T-cell (primary cell): ENCODE results near the gene AKAP8. TPM values are rescaled to one million over a fixed set of nuclear protein-coding genes. Genes with fewer than 3 reads are reported as not detected.
"Not testable (repeated sequence)": the region's sequence is repeated elsewhere in the genome, so short reads cannot be mapped to it uniquely, and the experiment has no call there.

Experiments used
- ATAC-seq, 4 experiments: fragments of 200-7000 bp in 3 of 4; fragments of 150-1000 bp in 1 of 4; cut with Tn5 transposase; replicated peaks in 1 of 4; 1 replicate in 3 of 4; 2 replicates in 1 of 4; pipeline ENCODE4 v1.10.0; 2021; ENCODE audit warnings: moderate library complexity in 3 of 4, mild to moderate bottlenecking in 2 of 4, moderate number of reproducible peaks in 1 of 4
- CTCF ChIA-PET, 2 donors: fragments of 300-600 bp; sonication (Branson Sonifier 250); formaldehyde crosslinking; loops; one replicate each; lab custom pipeline; 2022; ENCODE audit warnings: antibody characterized with exemption in 2 of 2; lab: Charles Lee
- POLR2A ChIA-PET, 2 donors: fragments of 300-600 bp; sonication (Branson Sonifier 250); formaldehyde crosslinking; loops; one replicate each; lab custom pipeline; 2022; ENCODE audit warnings: antibody characterized with exemption in 2 of 2; lab: Charles Lee
- DNase-seq, 35 experiments: peaks; one replicate each; pipeline versions ENCODE4 v3.0.0 to v3.0.0-alpha.2; 2013 to 2023
- H3K27ac ChIP-seq: one replicate; pipeline ENCODE4 v1.5.1; 2013; ENCODE audit warnings: low read length
- H3K27me3 ChIP-seq, 2 experiments: replicated peaks in 1 of 2; 1 replicate in 1 of 2; 2 replicates in 1 of 2; pipeline versions ENCODE4 v1.6.1 to v1.7.0; 2013; ENCODE audit warnings: low read length in 1 of 2, mixed read lengths in 1 of 2; ENCODE audit not compliant: control insufficient read depth in 2 of 2, insufficient read depth in 2 of 2; ENCODE audit errors: extremely low read depth in 1 of 2
- H3K36me3 ChIP-seq, 2 donors: 1 replicate in 1 of 2; 2 replicates in 1 of 2; pipeline versions ENCODE4 v1.6.1 to v1.7.0; 2013; ENCODE audit warnings: low read length in 1 of 2; ENCODE audit not compliant: control insufficient read depth in 2 of 2, insufficient read depth in 1 of 2; ENCODE audit errors: extremely low read depth in 1 of 2
- H3K4me1 ChIP-seq, 2 experiments: 1 replicate in 1 of 2; 2 replicates in 1 of 2; pipeline versions ENCODE4 v1.6.1 to v1.7.0; 2013; ENCODE audit warnings: low read length in 2 of 2, mixed read lengths in 1 of 2; ENCODE audit not compliant: insufficient read depth in 2 of 2, control insufficient read depth in 1 of 2; ENCODE audit errors: extremely low read depth in 1 of 2
- H3K4me3 ChIP-seq, 2 donors: 1 replicate in 1 of 2; 2 replicates in 1 of 2; pipeline versions ENCODE4 v1.5.1 to v1.7.0; 2013; ENCODE audit warnings: mild to moderate bottlenecking in 2 of 2, low read length in 1 of 2, moderate library complexity in 1 of 2; ENCODE audit not compliant: control insufficient read depth in 1 of 2; ENCODE audit errors: extremely low read depth in 1 of 2
- H3K9me3 ChIP-seq: 2 replicates; pipeline ENCODE4 v1.7.0; 2013
- H3K27ac Mint-ChIP-seq, 2 donors: one replicate each; pipeline ENCODE4 v1.8.0; 2020 to 2021; ENCODE audit warnings: mild to moderate bottlenecking in 2 of 2, mixed read lengths in 2 of 2
- H3K27me3 Mint-ChIP-seq, 2 donors: one replicate each; pipeline ENCODE4 v1.8.0; 2021 to 2022; ENCODE audit warnings: mixed read lengths in 2 of 2
- H3K36me3 Mint-ChIP-seq: one replicate; pipeline ENCODE4 v1.8.0; 2021; ENCODE audit warnings: mixed read lengths
- H3K4me1 Mint-ChIP-seq, 3 donors: one replicate each; pipeline ENCODE4 v1.8.0; 2020 to 2022; ENCODE audit warnings: mixed read lengths in 3 of 3, mild to moderate bottlenecking in 1 of 3
- H3K4me3 Mint-ChIP-seq, 3 donors: one replicate each; pipeline ENCODE4 v1.8.0; 2020 to 2022; ENCODE audit warnings: mild to moderate bottlenecking in 3 of 3, mixed read lengths in 3 of 3, moderate library complexity in 3 of 3
- H3K9me3 Mint-ChIP-seq, 3 donors: one replicate each; pipeline ENCODE4 v1.8.0; 2020 to 2022; ENCODE audit warnings: mixed read lengths in 3 of 3
- WGBS: methylation state at CpG from one replicate; pipeline ENCODE4 v1.1.5; 2013; ENCODE audit warnings: missing lambda C conversion rate; ENCODE audit not compliant: insufficient coverage; 5-methylcytosine and 5-hydroxymethylcytosine counted together
- total RNA-seq, 35 experiments: library from RNA in 6 of 35; stranded (reverse) in 6 of 35; fragments of 120-200 nt in 1 of 35; gene quantifications; one replicate each; pipeline versions ENCODE4 v1.2.1 to v1.2.4 and lab custom pipeline; 2013 to 2026

The AKAP8 gene
- total RNA-seq, 5 donors from 2014 or later (not counting 1 experiment from before 2014, with no cell fraction given): 75.8 to 90.3 (median 86.7) TPM

GRCh38 chr19:15340086-15340485 is 39.5 kb downstream of the AKAP8 start:
- POLR2A ChIA-PET: interaction anchor here (0.6 kb wide), 3 partner anchors 12 to 65 kb away, joined by 3 to 6 read pairs (median 4); no protein-coding TSS in a partner anchor
- H3K36me3 ChIP-seq: peaks cover 0 to 4% of the 10 kb centered on the region in 2 donors
- no peak for DNase-seq

DNA sequence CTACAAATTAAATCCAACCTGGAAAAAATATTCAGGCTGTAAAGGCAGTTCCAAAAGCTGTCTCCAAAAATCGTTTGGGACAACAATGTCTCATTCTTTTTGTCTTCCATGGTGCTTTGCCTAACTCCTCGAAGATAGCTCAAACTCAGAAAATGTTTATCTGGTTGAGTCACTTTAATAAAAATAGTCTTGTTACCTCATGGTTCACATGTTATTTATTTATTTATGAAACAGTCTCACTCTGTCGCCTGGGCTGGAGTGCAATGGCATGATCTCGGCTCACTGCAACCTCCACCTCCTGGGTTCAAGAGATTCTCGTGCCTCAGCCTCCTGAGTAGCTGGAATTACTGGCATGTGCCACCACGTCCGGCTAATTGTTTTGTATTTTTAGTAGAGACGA is 42.4 kb downstream of the AKAP8 start:
- POLR2A ChIA-PET: interaction anchor here in 1 of 2 donors (0.6 kb wide), 1 partner anchor 49 kb away, joined by 3 read pairs; no protein-coding TSS in a partner anchor
- H3K9me3 Mint-ChIP-seq: no peaks in the 10 kb centered on the region

More at GRCh38 chr19:15340086-15340485, 39.5 kb downstream of the AKAP8 start:
- Mint-ChIP-seq H3K9me3 (no peaks in the 10 kb centered on the region), H3K27ac (no peak overlapping the region), H3K36me3 (no peaks in the 10 kb centered on the region), H3K4me3 (no peak overlapping the region), H3K4me1 (peaks cover 0 to 2% (median 0%) of the 10 kb centered on the region in 3 donors), H3K27me3 (no peaks in the 10 kb centered on the region)
- WGBS: 100% methylated on average over 2 of the region's 4 CpGs
- Histone ChIP-seq H3K27ac (no peak overlapping the region), H3K9me3 (no peaks in the 10 kb centered on the region), H3K27me3 (no peaks in the 10 kb centered on the region), H3K4me3 (no peak overlapping the region), H3K4me1 (no peaks in the 10 kb centered on the region)
- CTCF ChIA-PET: interaction anchor here in 1 of 2 donors (0.6 kb wide), 1 partner anchor 150 kb away, joined by 3 read pairs; no protein-coding TSS in a partner anchor
- ATAC-seq: no peak

DNA sequence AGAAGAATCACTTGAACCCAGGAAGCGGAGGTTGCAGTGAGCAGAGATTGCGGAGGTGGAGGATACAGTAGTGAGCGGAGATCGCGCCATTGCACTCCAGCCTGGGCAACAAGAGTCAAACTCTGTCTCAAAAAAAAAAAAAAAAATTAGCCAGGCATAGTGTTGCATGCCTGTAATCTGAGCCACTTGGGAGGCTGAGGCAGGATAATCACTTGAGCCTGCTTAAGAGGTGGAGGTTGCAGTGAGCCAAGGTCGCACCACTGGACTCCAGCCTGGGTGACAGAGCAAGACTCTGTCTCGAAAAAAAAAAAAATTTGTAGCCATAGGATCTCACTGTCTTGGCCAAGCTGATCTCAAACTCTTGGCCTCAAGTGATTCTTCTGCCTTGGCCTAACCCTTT is 43.6 kb downstream of the AKAP8 start:
- H3K36me3 Mint-ChIP-seq, H3K9me3 Mint-ChIP-seq, H3K27ac ChIP-seq, H3K4me3 Mint-ChIP-seq, ATAC-seq, CTCF ChIA-PET, H3K9me3 ChIP-seq, DNase-seq, H3K27me3 Mint-ChIP-seq, H3K4me3 ChIP-seq, H3K36me3 ChIP-seq, H3K27ac Mint-ChIP-seq, H3K27me3 ChIP-seq: not testable (repeated sequence)
- H3K4me1 Mint-ChIP-seq: peaks cover 7 to 12% (median 8%) of the 10 kb centered on the region in 3 donors
- POLR2A ChIA-PET: interaction anchor here in 1 of 2 donors (0.5 kb wide), 1 partner anchor 1130 kb away, joined by 4 read pairs; no protein-coding TSS in a partner anchor
- WGBS: 88% methylated on average over 5 of the region's 7 CpGs
- H3K4me1 ChIP-seq: peaks cover 4 to 18% of the 10 kb centered on the region in 2 experiments

More for the DNA sequence above, 42.4 kb downstream of the AKAP8 start:
- H3K4me3 ChIP-seq: no peak overlapping the region
- no peaks in the 10 kb centered on the region for H3K27me3 ChIP-seq
- no peaks in the 10 kb centered on the region for H3K9me3 ChIP-seq
- WGBS: 94% methylated on average over 3 of the region's 8 CpGs
- no peaks in the 10 kb centered on the region for H3K36me3 ChIP-seq
- peaks cover 6 to 10% (median 8%) of the 10 kb centered on the region in 3 donors for H3K4me1 Mint-ChIP-seq
- peaks cover 4 to 16% of the 10 kb centered on the region in 2 experiments for H3K4me1 ChIP-seq
- CTCF ChIA-PET: no interaction called here
- no peaks in the 10 kb centered on the region for H3K27me3 Mint-ChIP-seq
- H3K4me3 Mint-ChIP-seq: no peak overlapping the region
- no peak for ATAC-seq
- H3K27ac Mint-ChIP-seq: no peak overlapping the region
- no peak for DNase-seq
- no peak overlapping the region for H3K27ac ChIP-seq
- H3K36me3 Mint-ChIP-seq: no peaks in the 10 kb centered on the region

DNA sequence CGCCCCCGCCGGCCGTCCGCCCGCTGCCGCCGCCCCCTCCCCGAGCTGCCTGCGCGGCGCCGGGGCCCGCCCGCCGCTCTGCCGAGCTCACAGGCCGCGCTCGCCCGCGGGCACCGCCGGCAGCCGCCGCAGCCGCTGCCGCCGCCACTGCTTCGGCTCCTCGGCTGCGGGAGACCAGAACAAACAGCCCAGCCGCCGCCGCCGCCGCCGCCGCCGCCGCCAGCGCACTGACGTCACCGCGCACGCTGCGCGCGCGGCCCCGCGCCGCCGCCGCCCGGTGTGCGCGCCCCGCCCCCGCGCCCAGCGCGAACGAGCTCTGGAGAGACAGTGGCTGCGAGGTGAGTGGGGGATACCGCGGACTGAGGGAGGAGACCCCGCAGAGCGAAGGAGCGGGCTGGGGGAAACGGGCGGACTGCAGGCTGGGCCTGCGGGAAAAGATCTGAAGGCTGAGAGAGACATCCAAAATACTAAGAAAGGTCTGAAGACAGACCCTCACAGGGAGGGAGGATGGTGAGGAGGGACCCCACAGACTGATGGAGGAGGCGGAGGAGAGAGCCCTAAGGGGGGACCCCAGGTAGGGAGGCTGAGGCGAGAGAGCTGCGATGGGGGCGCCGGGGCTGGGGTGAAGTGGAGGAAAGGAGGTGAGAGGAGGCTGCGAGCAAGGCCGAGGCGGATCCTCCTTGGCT is 47.1 kb downstream of the AKAP8 start, which contains the start of gene BRD4:
TSS of gene BRD4 (minus strand) at position 229 of the 686 bp plus-strand sequence. CDS start 59,440 bp downstream, outside the sequence.
- DNase-seq (peak; percentile 48 to 90 (median 68)), ATAC-seq (peak; percentile 68 to 75 (median 69))
- Histone ChIP-seq H3K27ac (peak within 1 kb of the TSS; percentile 63), H3K4me3 (peak within 1 kb of the TSS; percentile 80 to 82), H3K9me3 (no peaks in the 10 kb centered on the region), H3K27me3 (no peaks in the 10 kb centered on the region), H3K4me1 (peaks cover 17 to 47% of the 10 kb centered on the region in 2 experiments), H3K36me3 (no peaks in the 10 kb centered on the region)
- peak within 1 kb of the TSS; percentile 91 to 94 (median 92) for H3K4me3 Mint-ChIP-seq
- CTCF ChIA-PET: interaction anchor here in 1 of 2 donors (0.6 to 1.6 kb wide), 3 partner anchors 37 to 223 kb away, joined by 3 to 4 read pairs (median 4); partner anchors contain the start of gene AKAP8L
- H3K4me1 Mint-ChIP-seq: peaks cover 42 to 47% (median 42%) of the 10 kb centered on the region in 3 donors
- under 1% methylated on average over 75 of the region's 81 CpGs for WGBS
- peaks cover 3% of the 10 kb centered on the region for H3K36me3 Mint-ChIP-seq
- no peaks in the 10 kb centered on the region for H3K27me3 Mint-ChIP-seq
- POLR2A ChIA-PET: interaction anchor here (0.6 to 0.7 kb wide), 2 partner anchors 36 to 50 kb away, joined by 3 to 5 read pairs; no protein-coding TSS in a partner anchor
- no peaks in the 10 kb centered on the region for H3K9me3 Mint-ChIP-seq
- H3K27ac Mint-ChIP-seq: peak within 1 kb of the TSS; percentile 90 to 91

DNA sequence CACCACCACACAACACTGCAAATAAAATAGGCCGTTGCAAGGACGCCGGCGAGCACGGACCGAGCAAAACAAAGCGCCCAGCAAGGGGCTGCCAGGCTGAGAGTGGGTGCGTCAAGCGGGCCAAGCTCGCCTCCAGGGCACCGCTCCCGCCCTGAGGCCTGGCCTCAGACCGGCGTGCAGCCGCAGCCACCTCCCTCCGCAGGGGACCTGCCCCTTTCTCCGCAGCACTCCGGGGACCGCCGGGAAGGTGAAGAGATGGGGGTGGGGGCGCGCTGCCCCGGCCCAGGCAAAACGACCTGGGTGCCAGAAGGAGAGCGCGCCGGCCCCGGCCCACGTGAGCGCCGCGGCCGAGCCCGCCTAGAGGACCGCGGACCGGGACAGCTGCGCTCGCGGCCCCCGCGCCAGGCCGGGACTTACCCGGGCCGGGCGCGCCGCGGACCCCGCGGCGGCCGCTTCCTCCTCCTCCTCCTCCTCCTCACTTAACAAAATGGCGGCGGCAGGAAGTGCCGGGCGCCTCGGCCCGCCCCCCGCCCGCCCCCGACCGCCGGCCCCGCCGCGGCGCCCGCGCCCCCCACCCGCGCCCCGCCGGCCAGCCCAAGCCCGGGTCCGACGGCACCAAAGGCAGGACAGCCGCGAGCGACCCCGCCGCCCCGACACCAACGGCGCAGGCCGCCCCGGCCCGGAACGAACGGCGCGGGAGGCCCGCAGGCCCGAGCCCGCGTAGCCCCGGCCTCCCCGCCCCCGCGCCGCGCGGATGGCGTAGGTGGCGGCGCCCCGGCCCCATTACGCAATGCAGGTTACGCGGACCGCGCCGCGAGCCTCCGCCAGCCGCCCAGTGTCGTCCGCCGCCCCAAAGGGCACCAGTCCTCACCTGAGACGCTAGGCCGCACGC is 47.9 kb downstream of the AKAP8 start:
- H3K4me1 Mint-ChIP-seq: peaks cover 50 to 55% (median 50%) of the 10 kb centered on the region in 3 donors
- no peaks in the 10 kb centered on the region for H3K27me3 ChIP-seq
- H3K9me3 Mint-ChIP-seq: no peaks in the 10 kb centered on the region
- H3K4me1 ChIP-seq: peaks cover 20 to 55% of the 10 kb centered on the region in 2 experiments
- H3K36me3 ChIP-seq: no peaks in the 10 kb centered on the region
- H3K27me3 Mint-ChIP-seq: no peaks in the 10 kb centered on the region
- H3K9me3 ChIP-seq: no peaks in the 10 kb centered on the region
- ATAC-seq: peak; percentile 70 to 77 (median 76)
- ChIA-PET CTCF (interaction anchor here in 1 of 2 donors (1.4 to 1.6 kb wide), 2 partner anchors 87 to 224 kb away, joined by 4 read pairs; partner anchors contain the start of gene AKAP8L), POLR2A (interaction anchor here in 1 of 2 donors (0.6 kb wide), 1 partner anchor 49 kb away, joined by 3 read pairs; no protein-coding TSS in a partner anchor)
- peak overlapping the region; percentile 91 to 94 (median 92) for H3K4me3 Mint-ChIP-seq
- WGBS: under 1% methylated on average over 85 of the region's 122 CpGs
- H3K4me3 ChIP-seq: peak overlapping the region; percentile 52 to 77
- peaks cover 6% of the 10 kb centered on the region for H3K36me3 Mint-ChIP-seq
- peak overlapping the region; percentile 89 to 90 for H3K27ac Mint-ChIP-seq
- DNase-seq: peak in 34 of 35 experiments; percentile 34 to 76 (median 51)
- H3K27ac ChIP-seq: peak overlapping the region; percentile 55
